ENCODE measurements around the gene HNRNPR.

HNRNPR gene

GRCh38 chr1:23384312-23385058 lies 40.4 kb upstream of the HNRNPR start:
- Histone ChIP-seq H3K4me1 (ENCODE audit: control insufficient read depth, insufficient read depth, low read length) (no peaks in the 10 kb centered on the region), H3K27ac (ENCODE audit: extremely low read depth, low read depth, low read length) (no peak overlapping the region), H3K4me3 (ENCODE audit: low read depth, low read length) (no peak overlapping the region), H3K9me3 (ENCODE audit: control insufficient read depth, insufficient read depth, low read depth, low read length) (no peaks in the 10 kb centered on the region), H3K36me3 (ENCODE audit: control insufficient read depth in 2 of 2, insufficient read depth in 1 of 2, low read length in 2 of 2) (no peaks in the 10 kb centered on the region)
- CTCF ChIA-PET = interaction anchor here (0.6 kb wide), 1 partner anchor 22 kb away, joined by 3 read pairs; no protein-coding TSS in a partner anchor
- POLR2A ChIA-PET = no interaction called here
- TF ChIP-seq PRDM1 (tag by site-specific recombination; IDR thresholded peaks at IDR 0.05) (0 out of 2 replicates have a peak, but pooled peaks have one; percentile 23), ZNF211 (tag by site-specific recombination; IDR thresholded peaks at IDR 0.05; ENCODE audit: low read depth) (no peak), ZNF16 (tag by site-specific recombination; IDR thresholded peaks at IDR 0.05; ENCODE audit: low read depth) (peak; percentile 69; the same call in 1 of the 2 replicates)

GRCh38 chr1:23383577-23384311 lies 39.7 kb upstream of the HNRNPR start:
- POLR2A ChIA-PET = no interaction called here

GRCh38 chr1:23381233-23381885 lies 37.3 kb upstream of the HNRNPR start:
- ChIA-PET CTCF (interaction anchor here (2.1 kb wide), 1 partner anchor 22 kb away, joined by 8 read pairs; no protein-coding TSS in a partner anchor), POLR2A (interaction anchor here (0.9 kb wide), 1 partner anchor 147 kb away, joined by 4 read pairs; no protein-coding TSS in a partner anchor)
- 0 out of 2 replicates have a peak, but pooled peaks cover 2% of the 10 kb centered on the region for H3K4me1 ChIP-seq (ENCODE audit: control insufficient read depth, insufficient read depth, low read length)
- no peaks in the 10 kb centered on the region for H3K9me3 ChIP-seq (ENCODE audit: control insufficient read depth, insufficient read depth, low read depth, low read length)
- no peak overlapping the region for H3K4me3 ChIP-seq (ENCODE audit: low read depth, low read length)
- H3K27ac ChIP-seq (ENCODE audit: extremely low read depth, low read depth, low read length) = no peak overlapping the region
- no peaks in the 10 kb centered on the region for H3K36me3 ChIP-seq (ENCODE audit: control insufficient read depth in 2 of 2, insufficient read depth in 1 of 2, low read length in 2 of 2)
- TF ChIP-seq HOXD13 (CRISPR knock-in tag; IDR thresholded peaks at IDR 0.05; ENCODE audit: borderline replicate concordance) = no peak
- TF ChIP-seq ZNF112 (tag by site-specific recombination; IDR thresholded peaks at IDR 0.05) = no peak
- TF ChIP-seq ZNF692 (tag by site-specific recombination; IDR thresholded peaks at IDR 0.05) = no peak
- no peak for TF ChIP-seq SP3 (tag by site-specific recombination; IDR thresholded peaks at IDR 0.05)
- no peak for TF ChIP-seq MZF1 (tag by site-specific recombination; IDR thresholded peaks at IDR 0.05; ENCODE audit: borderline replicate concordance)
- TF ChIP-seq ZNF223 (tag by site-specific recombination; IDR thresholded peaks at IDR 0.05) = no peak
- TF ChIP-seq ZNF350 (tag by site-specific recombination; IDR thresholded peaks at IDR 0.05) = no peak

More at GRCh38 chr1:23383577-23384311, 39.7 kb upstream of the HNRNPR start:
- Histone ChIP-seq H3K9me3 (ENCODE audit: control insufficient read depth, insufficient read depth, low read depth, low read length) (no peaks in the 10 kb centered on the region), H3K36me3 (ENCODE audit: control insufficient read depth in 2 of 2, insufficient read depth in 1 of 2, low read length in 2 of 2) (no peaks in the 10 kb centered on the region), H3K4me3 (ENCODE audit: low read depth, low read length) (no peak overlapping the region), H3K4me1 (ENCODE audit: control insufficient read depth, insufficient read depth, low read length) (no peaks in the 10 kb centered on the region), H3K27ac (ENCODE audit: extremely low read depth, low read depth, low read length) (no peak overlapping the region)
- TF ChIP-seq GLIS2 (tag by site-specific recombination; IDR thresholded peaks at IDR 0.05) (no peak), MYNN (tag by site-specific recombination; IDR thresholded peaks at IDR 0.05; ENCODE audit: borderline replicate concordance) (no peak), ZNF791 (tag by site-specific recombination; IDR thresholded peaks at IDR 0.05) (no peak), ZNF488 (tag by site-specific recombination; IDR thresholded peaks at IDR 0.05) (no peak), YY2 (tag by site-specific recombination; IDR thresholded peaks at IDR 0.05) (no peak), ZNF112 (tag by site-specific recombination; IDR thresholded peaks at IDR 0.05) (no peak), SETDB1 (IDR thresholded peaks at IDR 0.05; ENCODE audit: insufficient read length, low read length) (no peak), ZNF639 (tag by site-specific recombination; IDR thresholded peaks at IDR 0.05) (no peak), ZNF792 (tag by site-specific recombination; IDR thresholded peaks at IDR 0.05) (no peak), ZNF366 (tag by site-specific recombination; conservative IDR thresholded peaks at IDR 0.05) (no peak), RBAK (tag by site-specific recombination; IDR thresholded peaks at IDR 0.05) (no peak), PRDM1 (tag by site-specific recombination; IDR thresholded peaks at IDR 0.05) (no peak), ZBTB21 (tag by site-specific recombination; IDR thresholded peaks at IDR 0.05) (no peak)
- CTCF ChIA-PET = interaction anchor here (0.6 kb wide), 1 partner anchor 21 kb away, joined by 3 read pairs; no protein-coding TSS in a partner anchor
